GM18517 (cell line): ENCODE data around the gene SULT1B1.

ENCODE experiments used
- ATAC-seq: cut with Tn5 transposase; IDR thresholded peaks from one replicate; pipeline ENCODE4 v1.9.1; 2021; ENCODE audit warnings: mild to moderate bottlenecking, moderate library complexity; ENCODE audit not compliant: unreplicated experiment

SULT1B1 gene

DNA sequence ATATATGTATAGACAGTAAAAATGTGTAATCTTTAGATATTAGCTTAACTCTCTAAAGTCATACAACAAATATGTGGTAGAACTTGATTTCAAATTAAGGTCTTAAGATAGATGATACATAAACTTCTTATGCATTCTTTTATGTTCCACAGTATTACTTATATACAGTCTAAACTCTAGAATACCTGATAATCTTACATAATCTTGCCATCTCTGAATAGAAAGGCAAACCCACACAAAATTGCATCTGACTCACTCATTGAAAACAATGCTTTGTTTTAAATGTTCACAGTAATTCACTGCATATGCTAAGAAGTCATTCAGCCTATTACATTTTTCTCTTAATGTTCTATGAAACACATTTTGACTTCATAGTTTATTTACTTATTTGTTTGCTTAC is 10.1 kb downstream of the SULT1B1 start:
- ATAC-seq, result no peak

DNA sequence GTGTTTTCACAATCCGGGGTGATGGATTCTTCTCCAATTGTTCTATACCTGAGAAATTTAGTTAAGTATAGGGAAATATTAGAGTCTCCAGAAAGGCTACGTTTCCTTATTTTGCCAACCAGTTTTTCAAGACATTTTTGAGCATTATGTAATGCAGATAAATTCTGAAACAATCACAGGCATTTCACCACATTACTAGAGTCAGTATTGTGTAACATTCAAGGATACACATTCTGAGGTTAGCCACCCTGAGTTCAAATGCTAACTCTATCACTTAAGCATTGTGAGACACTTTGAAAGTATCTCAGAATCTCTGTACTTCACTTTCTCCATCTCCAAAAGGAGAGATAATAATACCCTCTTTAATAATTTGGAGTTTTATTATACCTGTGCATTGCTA is 10.6 kb downstream of the SULT1B1 start:
- no peak for ATAC-seq

DNA sequence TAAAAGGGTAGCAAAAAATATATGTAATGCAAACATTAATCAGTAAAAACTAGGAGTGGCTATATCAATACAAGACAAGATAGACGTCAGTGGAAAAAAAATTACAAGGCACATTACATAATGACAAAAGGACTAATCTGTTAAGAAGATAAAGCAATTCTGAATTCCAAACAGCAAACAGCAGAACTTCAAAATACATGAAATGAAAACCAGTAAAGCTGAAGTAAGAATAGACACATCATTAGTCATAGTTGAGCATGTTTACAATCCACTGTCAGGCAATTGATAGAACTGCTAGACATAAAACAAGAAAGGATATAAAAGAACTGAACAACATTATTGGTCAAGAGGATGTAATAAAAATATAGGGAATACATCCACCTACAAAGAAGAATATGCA is 12.2 kb downstream of the SULT1B1 start:
- ATAC-seq, result no peak

DNA sequence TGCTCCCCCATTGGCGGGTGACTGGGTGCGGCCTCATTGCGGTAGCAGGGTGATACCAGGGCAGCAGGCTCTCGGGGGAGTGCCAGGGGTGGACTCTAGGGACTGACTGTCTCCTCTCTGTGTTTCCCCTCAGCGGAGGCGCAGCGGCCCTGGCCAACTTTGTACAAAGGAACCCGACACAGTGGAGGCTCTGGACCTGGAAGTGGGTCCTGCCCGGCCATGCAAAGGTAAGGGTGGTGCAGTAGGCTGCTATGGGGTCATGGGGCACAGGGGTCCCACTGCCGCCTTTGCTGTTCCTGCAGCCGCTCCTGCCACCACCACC is 16.3 kb downstream of the SULT1B1 start:
- no peak for ATAC-seq

DNA sequence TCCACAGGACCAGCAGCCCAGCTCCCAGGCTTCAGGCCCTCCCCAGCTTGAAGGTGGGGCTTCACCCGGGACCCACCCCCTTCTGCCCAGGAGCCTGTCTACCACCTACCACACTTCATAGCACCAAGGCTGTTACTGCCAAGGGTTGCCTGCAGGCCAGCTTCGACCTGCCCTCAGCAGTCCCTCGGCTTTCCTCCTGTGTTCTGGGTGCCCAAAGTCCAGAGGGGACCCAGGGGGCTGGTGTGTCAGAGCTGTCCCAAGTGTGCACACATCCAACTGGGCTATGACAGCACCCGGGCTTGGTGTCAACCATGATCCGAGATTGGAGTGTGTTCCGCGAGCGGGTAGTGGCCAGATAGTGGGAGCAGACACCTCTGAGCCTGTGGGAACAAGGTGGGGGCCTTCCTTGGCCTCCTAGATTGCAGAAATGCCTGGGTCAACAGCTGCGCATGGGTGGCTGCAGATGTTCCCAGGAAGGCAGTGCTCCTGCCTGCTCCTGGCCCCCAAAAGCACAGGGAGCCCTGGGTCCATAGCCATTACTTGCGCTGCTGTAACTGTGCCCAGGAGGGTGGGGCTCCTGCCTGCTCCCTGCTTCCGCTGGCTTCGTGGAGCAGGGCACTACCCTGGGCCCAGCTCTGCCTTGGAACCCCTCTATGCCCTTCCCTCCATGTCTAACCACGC is 16.8 kb downstream of the SULT1B1 start:
- ATAC-seq, result no peak

DNA sequence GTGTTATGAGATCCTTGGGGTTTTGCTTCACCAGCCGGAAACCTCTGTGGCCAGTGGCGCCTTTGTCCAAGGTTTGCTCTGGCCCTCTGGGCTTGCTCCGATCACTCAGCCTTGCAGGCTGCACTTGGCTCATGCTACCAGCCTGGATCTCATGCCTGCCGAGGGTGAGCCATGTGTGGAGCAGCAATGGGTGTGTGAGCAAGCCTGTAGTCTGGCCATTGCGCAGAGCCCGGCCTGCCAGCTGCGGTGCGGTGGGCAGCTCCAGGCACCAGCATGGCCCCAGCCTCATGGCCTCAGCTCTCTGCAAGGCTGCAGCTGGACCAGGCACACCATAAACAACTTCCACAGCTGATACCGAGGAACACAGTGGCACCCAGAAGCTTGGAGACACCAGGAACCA is 17.8 kb downstream of the SULT1B1 start:
- ATAC-seq, result no peak

DNA sequence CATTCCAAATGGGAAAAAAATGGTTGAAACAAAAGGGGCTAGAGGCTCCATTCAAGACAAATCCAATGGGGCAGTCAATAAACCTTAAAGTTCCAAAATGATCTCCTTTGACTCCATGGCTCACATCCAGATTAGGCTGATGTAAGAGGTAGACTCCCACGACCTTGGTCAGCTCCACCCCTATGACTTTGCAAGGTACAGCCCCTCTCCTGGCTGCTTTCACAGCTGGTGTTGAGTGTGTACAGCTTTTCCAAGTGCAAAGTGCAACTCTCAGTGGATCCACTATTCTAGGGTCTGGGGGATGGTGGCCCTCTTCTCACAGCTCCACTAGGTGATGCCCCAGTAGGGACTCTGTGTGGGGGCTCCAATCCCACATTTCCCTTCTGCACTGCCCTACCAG is 21.5 kb downstream of the SULT1B1 start:
- no peak for ATAC-seq

DNA sequence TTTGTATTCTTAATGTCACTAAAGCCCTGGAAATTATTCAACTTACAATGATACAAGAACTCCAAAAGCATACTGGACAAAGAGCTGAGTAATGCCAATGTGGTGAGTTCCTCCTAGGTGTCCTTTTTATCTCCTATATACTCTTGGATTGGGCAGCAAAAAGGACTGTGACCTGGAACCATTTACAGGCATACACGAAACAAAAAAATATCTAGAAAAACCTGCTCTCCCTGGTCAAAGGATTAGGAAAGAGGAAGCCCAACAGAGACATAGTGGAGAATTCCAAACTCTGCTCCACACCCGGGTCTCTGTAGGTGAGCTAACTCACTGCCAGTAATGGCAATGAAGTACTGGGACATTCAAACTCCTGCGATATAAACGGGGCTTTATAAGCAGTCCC is 25.3 kb downstream of the SULT1B1 start:
- no peak for ATAC-seq

DNA sequence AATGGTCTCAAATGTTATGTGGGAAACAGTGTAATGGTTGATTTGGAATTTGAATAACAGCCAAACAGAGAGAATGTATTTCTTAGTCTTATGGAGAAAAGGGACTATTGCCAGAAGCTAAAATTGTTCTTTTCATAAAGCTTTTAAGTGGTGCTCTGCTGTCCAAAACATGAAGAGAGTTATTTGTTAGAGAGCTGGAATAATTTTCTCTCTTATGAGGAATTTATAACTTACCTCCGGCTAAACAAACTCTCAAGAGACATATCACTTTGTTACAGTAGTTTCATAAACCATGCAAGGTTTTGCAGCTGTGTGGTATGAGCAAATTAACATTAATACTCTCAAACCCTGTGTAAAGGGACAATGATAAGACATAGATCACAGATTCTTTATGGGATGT is 28.6 kb downstream of the SULT1B1 start:
- no peak for ATAC-seq

DNA sequence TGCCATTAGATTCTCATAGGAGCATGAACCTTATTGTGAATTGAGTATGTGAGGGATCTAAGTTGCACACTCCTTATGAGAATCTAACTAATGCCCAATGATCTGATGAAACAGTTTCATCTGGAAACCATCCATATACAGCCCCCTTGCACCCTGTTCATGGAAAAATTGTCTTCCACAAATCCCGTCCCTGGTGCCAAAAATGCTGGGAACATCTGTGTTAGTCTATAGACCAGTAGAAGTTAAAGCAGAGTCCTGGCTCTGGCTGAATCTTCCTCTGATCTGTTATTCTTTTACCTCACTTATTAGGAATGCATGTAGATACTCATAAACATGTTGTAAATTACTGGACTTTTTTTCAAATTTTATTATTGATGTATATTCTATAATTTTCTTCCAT is 29.2 kb downstream of the SULT1B1 start:
- ATAC-seq, result no peak

DNA sequence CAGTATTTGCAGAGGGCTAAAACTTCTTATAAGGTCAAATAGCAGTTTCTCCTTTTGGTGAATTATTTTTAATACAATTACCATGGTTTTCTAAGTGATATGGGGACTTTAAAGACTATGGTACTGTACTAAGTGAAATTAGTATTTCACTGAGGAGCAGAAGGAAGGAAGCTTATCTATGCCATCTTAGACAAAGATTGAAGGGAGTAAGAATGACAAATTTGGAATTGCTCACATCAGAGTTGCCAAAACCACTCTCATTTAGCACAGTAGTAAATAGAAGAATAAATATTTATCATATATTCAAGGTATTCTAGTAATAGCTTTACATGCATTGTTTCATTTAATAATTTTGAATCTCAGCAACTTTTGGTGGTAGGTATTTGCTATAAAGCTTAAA is 30.4 kb downstream of the SULT1B1 start:
- no peak for ATAC-seq

DNA sequence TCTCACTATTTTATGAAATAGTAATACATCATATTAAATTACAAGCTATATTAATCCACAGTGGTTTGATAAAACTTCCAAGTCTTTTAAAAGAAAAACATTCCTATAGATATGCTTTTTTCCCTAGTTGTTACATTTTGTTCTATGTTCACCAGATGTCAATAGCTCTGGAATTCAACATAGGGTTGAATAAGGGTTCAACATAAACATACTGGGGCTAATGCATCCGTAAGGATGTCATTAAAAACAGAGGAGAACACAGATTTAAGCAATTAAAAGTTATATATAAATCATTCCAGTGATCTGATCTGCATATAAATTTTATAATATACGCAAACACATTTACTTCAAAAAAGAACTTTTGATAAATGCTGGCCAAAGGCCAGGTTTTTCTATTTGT is 32.5 kb downstream of the SULT1B1 start:
- ATAC-seq, result no peak

DNA sequence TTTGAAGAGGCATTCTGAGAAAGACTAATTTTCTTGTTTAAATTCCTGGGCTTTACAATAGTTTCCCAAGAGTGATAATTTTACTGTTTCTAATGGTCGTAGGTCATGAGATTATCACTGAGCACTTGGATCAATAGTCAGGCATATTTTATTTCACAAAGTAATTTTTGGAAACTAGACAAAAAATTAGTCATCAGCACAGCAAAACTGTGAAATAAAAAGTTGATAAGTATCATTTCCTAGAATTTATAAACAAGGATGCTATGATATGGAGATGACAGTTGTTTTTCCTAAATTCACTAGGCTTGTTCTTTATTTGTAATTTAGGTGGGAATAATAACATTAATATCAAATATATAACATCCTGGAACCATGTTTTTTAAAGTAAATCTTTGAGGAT is 33.0 kb downstream of the SULT1B1 start:
- ATAC-seq, result no peak

DNA sequence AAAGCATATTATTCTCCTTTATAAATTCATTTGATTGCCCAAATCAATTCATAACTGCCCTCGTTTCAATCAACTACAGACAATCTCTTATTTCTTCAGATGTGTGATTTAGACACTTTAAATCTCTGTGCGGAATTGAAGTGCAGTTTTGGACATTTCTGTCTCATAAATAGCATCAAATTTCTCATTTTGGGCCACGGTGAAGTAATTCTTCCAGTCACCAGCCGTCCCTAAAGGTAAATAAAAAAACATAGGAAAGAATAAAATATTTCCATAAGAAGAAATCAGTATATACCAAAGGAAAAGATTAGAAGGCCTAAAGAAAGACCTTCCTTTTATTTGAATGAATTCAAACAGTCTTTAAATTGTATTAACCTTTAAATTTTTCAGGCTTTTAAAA is 33.4 kb downstream of the SULT1B1 start:
- ATAC-seq, result no peak

DNA sequence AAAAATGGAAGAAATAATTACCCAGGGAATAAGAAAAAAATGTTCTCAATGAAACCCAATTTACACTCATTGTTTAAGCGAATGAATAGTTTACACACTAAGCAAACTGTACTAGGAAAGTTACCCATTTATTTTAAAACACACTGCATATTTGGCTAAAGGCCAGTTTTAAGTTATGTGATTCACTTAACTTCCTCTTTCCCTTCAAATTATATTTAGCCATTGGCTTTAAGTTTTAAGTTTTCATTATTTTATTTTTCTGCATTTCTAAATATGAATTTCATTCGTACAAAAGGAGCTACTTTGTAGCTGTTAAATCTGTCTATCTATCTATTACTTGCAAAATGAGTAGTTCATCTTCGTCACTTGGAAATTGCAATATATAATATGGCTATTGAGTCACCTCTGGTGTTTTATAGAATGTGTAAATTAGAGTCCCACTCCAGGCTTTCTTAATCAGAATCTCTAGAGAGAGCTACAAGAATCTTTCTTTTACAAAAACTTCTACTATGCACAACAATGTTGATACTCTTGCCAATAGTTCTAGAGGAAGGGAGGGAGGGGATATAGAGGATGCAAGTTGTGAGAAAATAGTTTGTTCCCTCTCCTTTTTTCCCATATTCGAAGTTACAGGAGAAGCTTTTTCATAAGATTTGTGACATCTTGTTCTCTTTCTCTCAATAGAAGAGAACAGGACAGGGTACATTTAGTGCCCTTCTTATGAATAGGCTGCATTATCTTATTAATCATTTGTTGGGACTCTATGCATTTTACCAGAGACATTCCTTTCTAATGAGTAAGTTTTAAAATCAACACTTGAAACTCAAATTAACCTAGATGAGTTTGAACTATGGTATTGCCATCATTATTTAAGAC is 41.8 kb downstream of the SULT1B1 start:
- no peak for ATAC-seq

DNA sequence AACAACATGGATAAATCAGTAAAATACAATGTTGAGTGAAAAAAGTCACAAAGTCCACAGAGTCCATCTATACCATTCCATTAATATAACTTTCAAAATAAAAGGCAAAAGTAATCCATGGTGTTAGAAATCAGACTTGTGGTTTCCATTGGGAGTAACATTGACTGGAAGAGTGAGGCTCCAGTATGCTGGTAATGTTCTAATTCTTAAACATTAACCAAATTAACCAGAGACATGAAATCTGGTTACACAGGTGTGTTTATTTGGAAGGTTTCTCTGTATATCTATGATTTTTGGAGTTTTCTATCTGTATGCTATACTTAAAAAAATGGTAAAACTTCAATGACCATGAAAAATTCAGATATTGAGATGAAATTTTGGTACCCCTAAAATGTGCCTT is 42.6 kb downstream of the SULT1B1 start:
- no peak for ATAC-seq

DNA sequence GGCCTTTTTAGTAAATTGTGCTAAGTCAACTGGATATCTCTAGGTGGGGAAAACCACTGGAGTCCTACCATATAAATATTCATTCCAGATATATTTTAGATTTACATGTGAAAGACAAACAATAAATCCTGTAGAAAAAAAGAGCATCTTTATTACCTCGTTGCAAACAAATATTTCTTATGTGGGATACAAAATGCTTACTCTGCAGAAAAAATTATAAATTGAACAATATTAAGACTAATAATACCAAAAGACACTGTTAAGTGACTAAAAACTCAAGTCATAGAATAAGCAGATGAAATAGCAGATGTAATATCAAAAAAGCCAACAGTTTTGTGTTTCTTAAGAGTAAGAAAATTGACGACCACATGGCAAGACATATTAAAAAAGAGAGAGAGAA is 43.8 kb downstream of the SULT1B1 start:
- no peak for ATAC-seq

DNA sequence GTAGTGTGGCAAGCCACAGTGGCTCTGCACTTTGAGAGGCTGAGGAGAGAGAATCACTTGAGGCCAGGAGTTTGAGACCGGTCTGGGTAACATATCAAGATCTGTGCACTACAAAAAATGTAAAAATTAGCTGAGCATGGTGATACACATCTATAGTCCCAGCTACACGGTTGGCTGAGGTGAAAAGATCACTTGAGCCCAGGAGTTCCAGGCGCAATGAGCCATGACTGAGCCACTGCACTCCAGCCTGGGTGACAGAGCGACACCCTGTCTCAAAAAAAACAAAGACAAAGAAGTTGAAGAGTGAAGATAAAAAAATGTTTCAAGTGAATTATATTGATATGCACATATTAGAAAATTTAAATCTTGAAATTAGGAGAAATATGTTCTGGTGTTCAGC is 46.3 kb downstream of the SULT1B1 start:
- no peak for ATAC-seq

DNA sequence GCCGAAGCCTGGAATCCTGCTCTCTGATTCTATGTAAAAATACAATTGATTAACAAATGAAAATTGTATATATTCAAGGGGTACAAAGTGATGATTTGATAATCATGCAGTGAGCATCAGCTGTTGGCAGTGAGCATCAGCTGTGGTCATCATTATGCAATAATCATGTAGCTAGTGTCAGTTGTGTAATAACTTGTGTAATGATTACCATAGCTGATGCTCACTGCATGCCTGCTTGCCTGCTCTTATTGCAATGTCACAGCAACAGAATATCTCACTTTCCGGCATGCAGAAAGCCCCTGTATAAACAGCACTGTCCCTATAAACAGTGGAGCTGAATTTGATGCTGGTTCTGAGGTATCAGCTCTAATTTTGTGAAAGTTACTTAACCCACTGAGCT is 46.8 kb downstream of the SULT1B1 start:
- no peak for ATAC-seq

DNA sequence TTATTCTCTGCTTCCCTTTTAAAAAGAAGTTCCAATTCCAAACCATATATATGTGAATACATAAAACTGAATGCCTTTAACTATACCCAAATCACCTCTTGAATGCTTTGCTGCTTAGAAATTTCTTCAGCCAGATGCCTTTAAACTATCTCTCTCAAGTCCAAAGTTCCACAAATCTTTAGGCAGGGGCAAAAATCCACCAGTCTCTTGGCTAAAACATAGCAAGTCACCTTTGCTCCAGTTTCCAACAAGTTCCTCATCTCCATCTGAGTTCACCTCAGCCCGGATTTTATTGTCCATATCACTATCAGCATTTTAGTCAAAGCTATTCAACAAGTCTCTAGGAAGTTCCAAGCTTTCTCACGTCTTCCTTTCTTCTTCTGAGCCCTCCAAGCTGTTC is 49.8 kb downstream of the SULT1B1 start:
- no peak for ATAC-seq

DNA sequence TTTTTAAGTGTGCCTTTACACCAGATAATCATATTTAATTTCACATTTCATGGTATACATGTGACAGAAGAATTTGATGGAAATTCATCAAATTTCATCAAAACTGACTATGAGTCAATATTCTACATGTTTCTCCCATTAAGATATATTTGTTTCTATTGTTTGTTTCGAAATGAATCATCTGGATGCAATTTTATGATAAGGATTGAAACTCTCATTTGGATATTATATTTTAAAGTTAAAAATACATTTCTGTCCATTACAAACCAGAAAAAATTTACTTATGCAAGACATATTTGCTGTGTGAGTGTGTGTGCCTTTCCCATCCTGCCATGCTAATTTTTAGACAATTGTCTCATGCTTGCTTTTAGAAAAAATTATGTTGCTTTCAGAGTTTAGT is 52.2 kb downstream of the SULT1B1 start:
- no peak for ATAC-seq

DNA sequence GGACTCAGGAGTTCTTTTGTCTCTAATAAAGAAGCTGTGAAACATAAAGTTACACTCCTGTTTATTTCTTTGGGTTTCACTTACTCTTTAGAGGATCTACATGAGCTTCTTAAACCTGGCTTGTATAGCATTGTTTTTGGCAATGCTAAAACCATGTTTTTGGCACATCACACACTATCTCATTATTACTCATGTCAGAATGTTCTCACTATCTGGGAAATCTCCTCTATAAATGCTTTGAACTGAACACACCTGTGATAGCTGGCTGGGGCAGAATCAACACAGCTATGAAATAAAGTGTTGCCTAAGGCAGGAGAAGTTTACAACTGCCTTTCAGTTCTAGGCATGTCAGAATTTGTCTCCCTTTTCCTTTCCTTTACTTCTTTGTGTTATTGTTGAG is 52.6 kb downstream of the SULT1B1 start:
- no peak for ATAC-seq

DNA sequence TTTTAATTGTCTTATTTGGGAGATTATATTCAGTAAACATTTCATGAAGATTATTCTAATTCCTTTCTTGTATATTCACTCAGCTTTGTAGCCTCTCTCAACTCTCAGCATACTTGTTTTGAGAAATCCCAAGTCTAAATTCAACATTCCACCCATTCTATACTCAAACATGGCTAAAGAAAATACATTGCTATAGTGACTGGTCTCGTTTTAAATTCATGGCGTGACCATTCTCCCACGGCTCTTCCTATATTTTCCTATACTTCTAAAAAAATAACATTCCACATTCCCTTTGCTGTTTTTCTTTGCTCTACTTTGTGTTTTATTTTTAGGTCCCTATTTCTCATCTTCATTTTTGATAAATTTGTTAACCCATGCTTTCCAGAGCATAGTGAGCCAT is 58.2 kb downstream of the SULT1B1 start:
- ATAC-seq, result no peak
